Activated CD8-positive, alpha-beta T cell treated with anti-CD3 and anti-CD28 coated beads, Interleukin-2, amount 10 ng/mL, durations not matched to agents 7 days and 5 days (primary cell): ENCODE measurements around the gene TSPAN16. TPM values are rescaled to one million over a fixed set of nuclear protein-coding genes. Genes with fewer than 3 reads are reported as not detected.
"Not testable (repeated sequence)": the region's sequence is repeated elsewhere in the genome, so short reads cannot be mapped to it uniquely, and the experiment has no call there.

ENCODE experiments used
- ATAC-seq: fragments of 150-1000 bp; cut with Tn5 transposase; one replicate; pipeline ENCODE4 v1.10.0; 2021; ENCODE audit warnings: moderate library complexity
- CTCF ChIA-PET: fragments of 350-600 bp; sonication (Branson Sonifier 250); formaldehyde crosslinking; loops from one replicate; lab custom pipeline; 2021; ENCODE audit warnings: antibody characterized with exemption; lab: Charles Lee
- POLR2A ChIA-PET: fragments of 350-600 bp; sonication (Branson Sonifier 250); formaldehyde crosslinking; loops from one replicate; lab custom pipeline; 2021; ENCODE audit warnings: antibody characterized with exemption; lab: Charles Lee
- DNase-seq: peaks from one replicate; pipeline ENCODE4 v3.0.0-alpha.2; 2020
- H3K27ac Mint-ChIP-seq: one replicate; pipeline ENCODE4 v1.8.0; 2021; ENCODE audit warnings: mild to moderate bottlenecking, mixed read lengths
- H3K27me3 Mint-ChIP-seq: one replicate; pipeline ENCODE4 v1.8.0; 2021; ENCODE audit warnings: low read depth, mixed read lengths
- H3K36me3 Mint-ChIP-seq: one replicate; pipeline ENCODE4 v1.8.0; 2021; ENCODE audit warnings: low read depth, mixed read lengths
- H3K4me1 Mint-ChIP-seq: one replicate; pipeline ENCODE4 v1.8.0; 2021; ENCODE audit warnings: low read depth, mixed read lengths
- H3K4me3 Mint-ChIP-seq: one replicate; pipeline ENCODE4 v1.8.0; 2021; ENCODE audit warnings: mild to moderate bottlenecking, mixed read lengths
- H3K9me3 Mint-ChIP-seq: one replicate; pipeline ENCODE4 v1.8.0; 2022; ENCODE audit warnings: mixed read lengths; ENCODE audit not compliant: insufficient read depth
- total RNA-seq, 2 experiments: library from RNA; stranded (reverse); gene quantifications; one replicate each; pipeline ENCODE4 v1.2.3, GENCODE V29; 2021

TSPAN16 gene
- total RNA-seq, 2 experiments from 2014 or later = not detected

DNA sequence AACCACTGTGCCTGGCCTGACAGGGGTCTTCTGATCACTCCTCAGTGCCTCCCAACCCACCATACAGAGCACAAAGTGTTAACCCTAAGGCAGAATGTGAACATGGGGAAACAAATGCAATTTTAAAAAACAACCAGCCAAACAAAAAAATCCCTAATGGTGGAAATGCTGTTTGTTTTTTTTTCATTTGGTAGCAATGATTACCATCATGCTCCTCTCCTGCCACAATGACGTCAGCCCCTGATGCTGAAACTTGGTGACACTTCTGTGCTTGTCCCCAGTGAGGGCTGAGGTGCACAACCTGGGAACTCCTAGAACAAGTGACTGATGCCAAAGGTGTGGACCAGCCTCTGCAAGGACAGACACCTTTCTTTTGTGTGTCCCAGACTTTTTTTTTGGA, 4.0 kb upstream of the TSPAN16 start:
- H3K27me3 Mint-ChIP-seq = peaks cover 27% of the 10 kb centered on the region
- no peaks in the 10 kb centered on the region for H3K9me3 Mint-ChIP-seq
- no peak for ATAC-seq
- ChIA-PET CTCF (interaction anchor here (0.8 to 1.2 kb wide), 2 partner anchors 11 to 89 kb away, joined by 3 to 5 read pairs; no protein-coding TSS in a partner anchor), POLR2A (no interaction called here)
- H3K36me3 Mint-ChIP-seq = no peaks in the 10 kb centered on the region
- H3K27ac Mint-ChIP-seq = no peak overlapping the region
- no peak for DNase-seq
- no peak overlapping the region for H3K4me3 Mint-ChIP-seq
- H3K4me1 Mint-ChIP-seq = peaks cover 10% of the 10 kb centered on the region

DNA sequence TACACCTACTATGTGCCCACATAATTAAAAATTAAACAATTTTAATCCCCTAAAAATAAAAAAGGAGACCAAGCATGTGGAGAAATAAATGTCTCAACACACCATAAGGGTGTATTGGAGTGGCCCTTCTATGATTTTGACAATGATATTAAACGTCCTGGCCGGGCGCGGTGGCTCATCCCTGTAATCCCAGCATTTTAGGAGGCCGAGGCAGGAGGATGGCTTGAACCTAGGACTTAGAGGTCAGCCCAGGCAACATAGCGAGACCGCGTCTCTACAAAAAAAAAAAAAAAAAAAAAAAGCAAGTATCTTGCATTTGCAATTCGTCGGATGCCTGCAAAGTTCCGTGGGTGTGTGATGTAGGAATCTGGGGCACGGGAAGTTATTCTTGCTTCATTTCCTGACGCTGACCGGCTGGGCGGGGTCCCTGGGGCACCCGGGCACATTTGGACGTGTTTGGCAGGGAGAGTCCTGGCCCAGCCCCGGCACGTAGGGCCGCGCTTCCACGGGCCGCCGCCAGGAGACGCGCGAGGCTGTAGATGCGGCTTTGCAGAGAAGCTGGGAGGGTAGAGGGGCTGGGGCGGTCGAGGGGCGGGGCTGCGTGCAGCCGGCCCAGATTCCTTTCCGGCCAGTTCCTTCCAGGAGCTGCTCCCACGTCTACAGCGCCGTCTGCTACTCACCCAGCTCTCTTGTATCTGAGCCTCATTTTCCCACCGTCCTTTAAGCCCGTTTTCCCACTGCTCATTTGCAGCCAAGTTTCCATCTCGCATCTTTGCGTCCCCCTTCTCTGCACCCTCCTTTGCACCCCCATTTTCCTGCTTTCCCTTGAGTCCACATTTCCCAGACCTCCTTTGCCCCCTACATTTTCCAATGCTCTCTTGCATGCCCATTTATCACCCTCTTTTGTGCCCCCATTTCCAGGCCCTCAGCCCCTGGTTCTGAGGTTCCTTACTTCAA, 2.2 kb upstream of the TSPAN16 start:
- Mint-ChIP-seq H3K4me1 (peaks cover 10% of the 10 kb centered on the region), H3K9me3 (no peaks in the 10 kb centered on the region), H3K4me3 (peak overlapping the region; percentile 54), H3K27ac (no peak overlapping the region), H3K36me3 (no peaks in the 10 kb centered on the region), H3K27me3 (peaks cover 23% of the 10 kb centered on the region)
- DNase-seq (peak; percentile 86), ATAC-seq (peak; percentile 98)
- POLR2A ChIA-PET = no interaction called here
- CTCF ChIA-PET = interaction anchor here (0.6 to 3.3 kb wide), 16 partner anchors 9 to 189 kb away, joined by 3 to 14 read pairs (median 4); partner anchors contain the start of genes CCDC159, PRKCSH, SWSAP1 and TMEM205

DNA sequence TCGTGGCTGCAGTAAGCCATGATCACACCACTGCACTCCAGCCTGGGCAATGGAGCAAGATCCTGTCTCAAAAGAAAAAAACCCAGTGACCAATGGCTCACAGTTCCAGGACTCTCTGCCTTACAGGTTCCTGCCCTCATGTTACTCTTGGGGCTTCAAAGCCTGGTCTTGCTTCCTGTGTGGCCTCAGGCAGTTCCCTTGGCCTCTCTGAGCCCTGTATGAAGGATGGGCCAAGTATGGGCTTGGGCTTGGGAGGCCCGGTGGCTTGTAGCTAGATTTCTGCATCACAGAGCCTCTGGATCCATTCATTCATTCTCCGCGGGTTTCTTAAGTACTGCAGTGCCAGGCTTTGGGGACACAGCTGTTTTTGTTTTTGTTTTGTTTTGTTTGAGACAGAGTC, 780 bp upstream of the TSPAN16 start:
- ATAC-seq (no peak), DNase-seq (no peak)
- peaks cover 19% of the 10 kb centered on the region for H3K27me3 Mint-ChIP-seq
- ChIA-PET POLR2A (interaction anchor here (0.7 kb wide), 1 partner anchor 16 kb away, joined by 3 read pairs; no protein-coding TSS in a partner anchor), CTCF (interaction anchor here (1.1 to 3.3 kb wide), 2 partner anchors 27 to 187 kb away, joined by 5 to 14 read pairs; no protein-coding TSS in a partner anchor)
- peaks cover 10% of the 10 kb centered on the region for H3K4me1 Mint-ChIP-seq
- no peak overlapping the region for H3K4me3 Mint-ChIP-seq
- H3K27ac Mint-ChIP-seq = no peak overlapping the region
- H3K36me3 Mint-ChIP-seq = no peaks in the 10 kb centered on the region
- H3K9me3 Mint-ChIP-seq = no peaks in the 10 kb centered on the region

DNA sequence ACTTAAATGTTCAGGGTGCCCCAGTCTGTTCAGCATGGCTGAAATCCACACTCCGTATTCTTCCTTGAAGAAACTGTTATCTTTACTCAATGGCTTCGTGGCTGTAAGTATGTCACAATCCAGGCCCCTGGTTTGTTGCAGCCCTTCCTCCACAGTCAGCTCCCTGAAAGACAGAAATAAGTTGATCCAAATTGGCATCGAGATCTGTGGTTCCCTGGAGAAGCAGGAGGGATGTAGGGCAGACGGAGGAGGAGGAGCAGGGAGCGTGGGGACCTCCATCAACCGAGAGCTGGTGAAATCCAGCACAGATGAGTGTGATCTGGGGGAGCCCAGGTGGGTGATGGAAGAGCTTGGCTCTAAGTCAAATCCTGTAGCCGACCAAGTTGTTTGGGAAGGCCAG, 304 bp downstream of the TSPAN16 start:
- CTCF ChIA-PET = interaction anchor here (1.0 to 3.3 kb wide), 2 partner anchors 15 to 186 kb away, joined by 3 to 14 read pairs; no protein-coding TSS in a partner anchor
- Mint-ChIP-seq H3K27ac (no peak overlapping the region), H3K4me1 (peaks cover 10% of the 10 kb centered on the region), H3K36me3 (no peaks in the 10 kb centered on the region), H3K27me3 (peaks cover 24% of the 10 kb centered on the region), H3K4me3 (no peak overlapping the region), H3K9me3 (no peaks in the 10 kb centered on the region)
- POLR2A ChIA-PET = no interaction called here
- no peak for ATAC-seq
- DNase-seq = no peak

DNA sequence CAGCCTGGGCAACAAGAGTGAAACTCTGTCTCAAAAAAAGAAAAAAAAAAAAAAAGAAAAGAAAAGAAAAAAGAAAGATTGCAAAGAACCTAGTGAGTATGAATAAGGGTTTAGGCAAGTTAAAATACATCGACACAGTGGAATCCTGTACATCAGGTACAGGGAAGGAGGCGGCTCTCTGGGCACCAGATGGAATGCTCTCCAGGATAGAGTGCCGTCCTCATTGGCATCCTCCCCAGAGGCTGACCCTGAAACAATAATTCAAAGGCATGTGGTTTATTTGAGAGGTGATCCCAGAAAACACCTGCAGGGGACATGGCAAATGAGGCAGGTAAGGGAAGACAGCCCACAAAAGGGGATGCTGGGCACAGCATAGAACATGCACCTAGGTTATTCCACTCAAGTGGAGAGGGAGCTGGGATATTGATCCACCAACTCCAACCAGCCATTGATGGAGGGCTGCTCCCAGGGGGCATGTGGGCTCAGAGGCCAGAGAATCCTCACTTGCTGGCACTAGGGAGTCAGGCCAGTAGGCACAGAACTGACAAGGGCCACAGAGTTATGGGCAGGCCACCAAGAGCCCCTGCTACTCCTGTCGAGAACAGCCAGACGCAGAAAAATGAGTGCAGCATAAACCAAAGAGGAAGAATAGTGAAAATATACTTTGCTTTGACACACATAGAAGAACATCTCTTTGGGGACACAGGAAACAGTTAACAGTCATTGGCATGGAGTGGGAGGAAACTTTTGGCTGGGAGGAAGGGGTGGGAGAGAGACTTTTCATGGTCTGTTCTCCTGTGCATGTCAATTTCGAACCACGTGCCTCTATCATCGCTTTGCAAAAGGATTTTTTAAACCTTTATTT, 4.2 kb downstream of the TSPAN16 start:
- Mint-ChIP-seq H3K27me3 (peaks cover 13% of the 10 kb centered on the region), H3K27ac (no peak overlapping the region), H3K4me3 (no peak overlapping the region), H3K9me3 (no peaks in the 10 kb centered on the region), H3K4me1 (no peaks in the 10 kb centered on the region), H3K36me3 (no peaks in the 10 kb centered on the region)
- no peak for DNase-seq
- POLR2A ChIA-PET = no interaction called here
- no peak for ATAC-seq
- CTCF ChIA-PET = interaction anchor here (1.6 kb wide), 1 partner anchor 81 kb away, joined by 5 read pairs; no protein-coding TSS in a partner anchor

DNA sequence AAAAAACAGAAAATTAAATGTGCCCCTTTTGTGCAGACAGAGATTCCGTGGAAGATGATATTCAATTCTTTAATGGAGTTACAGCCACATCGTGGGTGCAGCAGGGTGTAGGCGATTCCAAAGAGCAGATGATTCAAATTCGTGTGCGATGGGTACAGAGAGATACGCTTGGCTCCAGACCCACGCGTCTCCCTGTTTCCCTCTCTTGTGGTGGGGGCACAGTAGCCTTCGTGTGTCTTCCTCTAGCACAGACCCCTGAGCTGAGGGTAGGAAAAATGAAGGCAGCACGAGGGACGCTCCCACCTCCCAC, 4.8 kb downstream of the TSPAN16 start:
- ChIA-PET CTCF (interaction anchor here (0.9 to 1.6 kb wide), 2 partner anchors 80 kb away, joined by 5 read pairs; no protein-coding TSS in a partner anchor), POLR2A (no interaction called here)
- ATAC-seq (no peak), DNase-seq (no peak)
- Mint-ChIP-seq H3K4me1 (no peaks in the 10 kb centered on the region), H3K9me3 (no peaks in the 10 kb centered on the region), H3K4me3 (no peak overlapping the region), H3K27ac (no peak overlapping the region), H3K27me3 (peaks cover 11% of the 10 kb centered on the region), H3K36me3 (no peaks in the 10 kb centered on the region)

DNA sequence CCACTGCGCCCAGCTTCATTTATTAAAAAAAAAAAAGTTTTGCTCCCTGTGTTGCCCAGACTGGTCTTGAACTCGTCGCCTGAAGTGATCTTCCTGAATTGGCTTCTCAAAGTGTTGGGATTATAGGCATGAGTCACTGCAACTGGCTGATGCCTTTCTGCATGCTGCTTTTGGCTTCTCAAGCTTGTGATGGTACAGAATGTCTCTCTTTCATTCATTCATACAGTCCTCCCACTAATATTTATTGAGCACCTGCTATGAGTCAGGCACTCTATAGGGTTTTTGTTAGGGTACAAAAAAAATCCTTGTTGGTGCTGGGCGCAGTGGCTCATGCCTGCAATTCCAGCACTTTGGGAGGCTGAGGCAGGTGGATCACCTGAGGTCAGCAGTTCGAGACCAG, 9.0 kb downstream of the TSPAN16 start:
- no peak overlapping the region for H3K4me3 Mint-ChIP-seq
- peaks cover 13% of the 10 kb centered on the region for H3K27me3 Mint-ChIP-seq
- no peaks in the 10 kb centered on the region for H3K36me3 Mint-ChIP-seq
- no peak for ATAC-seq
- H3K9me3 Mint-ChIP-seq = no peaks in the 10 kb centered on the region
- no peak overlapping the region for H3K27ac Mint-ChIP-seq
- no peak for DNase-seq
- POLR2A ChIA-PET = no interaction called here
- CTCF ChIA-PET = no interaction called here
- H3K4me1 Mint-ChIP-seq = no peaks in the 10 kb centered on the region

DNA sequence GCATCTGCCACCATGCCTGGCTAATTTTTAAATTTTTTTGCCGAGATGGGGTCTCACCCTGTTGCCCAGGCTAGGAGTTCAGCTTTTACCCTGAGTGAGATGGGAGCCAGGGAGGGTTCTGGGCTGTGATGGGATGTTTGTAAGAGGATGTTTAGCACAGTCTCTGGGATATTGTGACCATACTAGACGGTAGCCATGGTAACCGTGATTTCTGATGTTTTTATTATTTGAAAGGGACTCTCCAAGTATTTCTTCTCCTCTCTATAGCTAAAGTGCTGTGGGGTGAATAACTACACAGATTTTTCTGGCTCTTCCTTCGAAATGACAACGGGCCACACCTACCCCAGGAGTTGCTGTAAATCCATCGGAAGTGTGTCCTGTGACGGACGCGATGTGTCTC, 10.4 kb downstream of the TSPAN16 start:
- no peak for ATAC-seq
- Mint-ChIP-seq H3K36me3 (no peaks in the 10 kb centered on the region), H3K4me1 (no peaks in the 10 kb centered on the region), H3K27ac (no peak overlapping the region), H3K4me3 (no peak overlapping the region), H3K27me3 (peaks cover 6% of the 10 kb centered on the region), H3K9me3 (no peaks in the 10 kb centered on the region)
- DNase-seq = no peak
- CTCF ChIA-PET = no interaction called here
- POLR2A ChIA-PET = no interaction called here

DNA sequence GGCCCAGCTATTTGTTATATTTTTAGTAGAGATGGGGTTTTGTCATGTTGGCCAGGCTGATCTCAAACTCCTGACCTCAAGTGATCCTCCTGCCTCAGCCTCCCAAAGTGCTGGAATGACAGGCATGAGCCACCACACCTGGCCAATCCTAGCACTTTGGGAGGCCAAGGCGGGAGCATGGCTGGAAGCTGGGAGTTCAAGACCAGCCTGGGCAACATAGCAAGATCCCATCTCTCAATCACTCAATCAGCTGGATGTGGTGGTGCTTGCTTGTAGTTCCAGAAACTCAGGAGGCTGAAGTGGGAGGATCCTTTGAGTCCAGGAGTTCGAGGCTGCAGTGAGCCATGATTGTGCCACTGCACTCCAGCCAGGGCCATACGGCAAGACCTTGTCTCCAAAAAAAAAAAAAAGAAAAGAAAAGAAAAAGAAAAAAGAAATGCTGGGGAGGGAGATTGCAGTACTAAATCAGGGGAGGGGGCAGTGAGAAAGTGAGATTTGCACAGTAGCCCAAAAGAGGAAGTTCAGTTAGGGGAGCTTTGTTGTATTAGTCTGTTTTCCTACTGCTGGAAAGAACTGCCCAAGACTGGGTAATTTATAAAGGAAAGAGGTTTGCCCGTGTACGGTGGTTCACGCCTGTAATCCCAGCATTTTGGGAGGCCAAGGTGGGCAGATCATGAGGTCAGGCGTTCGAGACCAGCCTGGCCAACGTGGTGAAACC, 24.5 kb downstream of the TSPAN16 start:
- not testable (repeated sequence) for H3K27ac Mint-ChIP-seq, H3K9me3 Mint-ChIP-seq, H3K4me3 Mint-ChIP-seq, H3K27me3 Mint-ChIP-seq, DNase-seq, ATAC-seq
- ChIA-PET CTCF (interaction anchor here (1.1 kb wide), 1 partner anchor 26 kb away, joined by 3 read pairs; no protein-coding TSS in a partner anchor), POLR2A (interaction anchor here (0.7 kb wide), 1 partner anchor 22 kb away, joined by 3 read pairs; no protein-coding TSS in a partner anchor)
- H3K36me3 Mint-ChIP-seq = peaks cover 14% of the 10 kb centered on the region
- peaks cover 46% of the 10 kb centered on the region for H3K4me1 Mint-ChIP-seq

DNA sequence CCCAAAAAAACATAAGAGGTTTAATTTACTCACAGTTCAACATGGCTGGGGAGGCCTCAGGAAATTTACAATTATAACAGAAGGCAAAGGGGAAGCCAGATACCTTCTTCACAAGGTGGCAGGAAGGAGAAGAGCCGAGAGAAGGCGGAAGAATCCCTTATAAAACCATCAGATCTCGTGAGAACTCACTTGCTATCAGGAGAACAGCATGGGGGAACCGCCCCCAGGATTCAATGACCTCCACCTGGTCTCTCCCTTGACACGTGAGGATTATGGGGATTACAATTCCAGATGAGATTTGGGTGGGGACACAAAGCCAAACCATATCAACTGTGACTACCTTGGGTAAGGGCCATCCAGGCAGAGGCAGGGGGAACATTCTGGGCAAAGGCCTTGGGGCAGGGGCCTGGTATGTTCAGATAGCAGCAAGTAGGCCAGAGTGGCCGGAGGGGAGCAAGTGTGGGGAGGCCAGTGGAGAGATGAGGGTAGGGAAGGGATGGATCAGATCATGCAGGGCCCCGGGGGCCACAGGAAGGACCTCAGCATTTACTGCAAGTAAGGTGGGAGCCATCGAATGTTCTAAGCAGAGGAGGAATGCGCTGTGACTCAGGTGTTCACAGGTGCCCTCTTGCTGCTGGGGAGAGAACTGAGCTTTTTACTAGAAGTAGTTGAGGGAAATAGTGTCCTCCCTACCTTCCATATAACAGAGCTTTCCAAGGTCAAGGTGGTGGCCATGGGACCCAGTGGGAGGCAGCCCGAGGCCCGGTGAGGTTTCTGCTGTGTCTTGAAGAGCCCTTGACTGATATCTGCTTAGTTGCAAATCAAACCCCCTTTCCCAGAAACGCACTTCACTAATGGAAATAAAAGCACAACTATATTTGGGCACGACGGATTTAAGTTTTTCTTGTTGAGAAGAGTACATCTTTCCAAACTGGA, 25.5 kb downstream of the TSPAN16 start:
- peaks cover 4% of the 10 kb centered on the region for H3K27me3 Mint-ChIP-seq
- peaks cover 46% of the 10 kb centered on the region for H3K4me1 Mint-ChIP-seq
- H3K9me3 Mint-ChIP-seq = no peaks in the 10 kb centered on the region
- H3K27ac Mint-ChIP-seq = no peak overlapping the region
- no peak overlapping the region for H3K4me3 Mint-ChIP-seq
- H3K36me3 Mint-ChIP-seq = peaks cover 14% of the 10 kb centered on the region
- ChIA-PET CTCF (interaction anchor here (0.7 to 4.1 kb wide), 5 partner anchors 26 to 64 kb away, joined by 3 to 19 read pairs (median 5); partner anchors contain the start of genes SWSAP1 and TSPAN16), POLR2A (no interaction called here)
- DNase-seq (no peak), ATAC-seq (no peak)
